Endothelial cell (in vitro differentiated cells): ENCODE results near the gene ZNHIT3. TPM values are rescaled to one million over a fixed set of nuclear protein-coding genes. Genes with fewer than 3 reads are reported as not detected.
"Not testable (repeated sequence)": the region's sequence is repeated elsewhere in the genome, so short reads cannot be mapped to it uniquely, and the experiment has no call there.

ENCODE experiments used
- DNase-seq: peaks from one replicate; pipeline ENCODE4 v3.0.0; 2021; ENCODE audit warnings: low spot score
- H3K27ac Mint-ChIP-seq: one replicate; pipeline ENCODE4 v1.8.0; 2021; ENCODE audit warnings: mixed read lengths, inconsistent platforms; ENCODE audit not compliant: unreplicated experiment
- H3K27me3 Mint-ChIP-seq: one replicate; pipeline ENCODE4 v1.8.0; 2021; ENCODE audit warnings: mild to moderate bottlenecking, moderate library complexity, mixed read lengths, inconsistent platforms; ENCODE audit not compliant: unreplicated experiment
- H3K36me3 Mint-ChIP-seq: one replicate; pipeline ENCODE4 v1.8.0; 2021; ENCODE audit warnings: mild to moderate bottlenecking, low read depth, mixed read lengths, inconsistent platforms; ENCODE audit not compliant: unreplicated experiment
- H3K4me1 Mint-ChIP-seq: one replicate; pipeline ENCODE4 v1.8.0; 2021; ENCODE audit warnings: mild to moderate bottlenecking, mixed read lengths, inconsistent platforms; ENCODE audit not compliant: unreplicated experiment
- H3K4me3 Mint-ChIP-seq: one replicate; pipeline ENCODE4 v1.8.0; 2021; ENCODE audit warnings: mild to moderate bottlenecking, mixed read lengths, inconsistent platforms; ENCODE audit not compliant: unreplicated experiment
- H3K9me3 Mint-ChIP-seq: one replicate; pipeline ENCODE4 v1.8.0; 2021; ENCODE audit warnings: mixed read lengths, inconsistent platforms; ENCODE audit not compliant: unreplicated experiment
- total RNA-seq: library from RNA; stranded (reverse); fragmentation: NEBNext Ultra II Directional; extraction: Animal tissue kit (Norgen Biotek cat#: 25700); gene quantifications from one replicate; pipeline ENCODE4 v1.2.1, GENCODE V29; 2021; ENCODE audit not compliant: unreplicated experiment
- TF ChIP-seq, protein P1 (sequence below): fragments of 200-600 bp; sonication (generic); IDR thresholded peaks from one replicate; pipeline ENCODE4 v1.5.0; 2021; ENCODE audit warnings: antibody characterized with exemption; ENCODE audit not compliant: unreplicated experiment

Gene ZNHIT3
- total RNA-seq, 1 donor from 2014 or later, result 46.9 TPM

DNA sequence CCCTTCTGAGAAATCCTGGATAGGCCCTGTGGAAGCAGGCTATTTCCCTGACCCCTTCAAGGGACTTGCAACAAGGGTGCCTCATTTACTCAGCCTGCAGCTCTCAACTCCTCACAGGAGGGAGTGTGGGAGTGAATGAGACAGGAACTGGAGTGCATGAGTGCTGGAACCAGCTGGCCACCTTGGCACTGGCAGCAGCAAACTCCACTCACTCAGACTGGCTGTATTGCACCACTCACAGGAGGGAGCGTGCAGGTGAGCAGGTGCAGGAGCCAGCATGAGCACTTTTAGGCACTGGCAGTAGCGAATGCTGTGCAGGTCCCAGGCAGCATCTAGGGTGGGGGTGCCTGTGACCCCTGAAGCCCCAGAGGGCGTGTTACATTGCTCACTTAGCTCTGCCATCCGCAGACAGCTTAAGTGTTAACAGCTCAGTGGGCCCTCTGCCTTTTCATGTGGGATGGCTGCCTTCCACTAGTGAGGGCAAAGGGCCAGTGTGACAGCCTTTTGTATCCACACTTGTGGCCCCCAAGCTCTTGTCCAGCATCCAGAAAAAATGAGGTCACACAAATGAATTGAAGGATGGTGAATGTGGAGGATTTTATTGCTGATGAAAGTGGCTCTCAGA is 11.0 kb upstream of the ZNHIT3 start:
- TF ChIP-seq, protein P1, sequence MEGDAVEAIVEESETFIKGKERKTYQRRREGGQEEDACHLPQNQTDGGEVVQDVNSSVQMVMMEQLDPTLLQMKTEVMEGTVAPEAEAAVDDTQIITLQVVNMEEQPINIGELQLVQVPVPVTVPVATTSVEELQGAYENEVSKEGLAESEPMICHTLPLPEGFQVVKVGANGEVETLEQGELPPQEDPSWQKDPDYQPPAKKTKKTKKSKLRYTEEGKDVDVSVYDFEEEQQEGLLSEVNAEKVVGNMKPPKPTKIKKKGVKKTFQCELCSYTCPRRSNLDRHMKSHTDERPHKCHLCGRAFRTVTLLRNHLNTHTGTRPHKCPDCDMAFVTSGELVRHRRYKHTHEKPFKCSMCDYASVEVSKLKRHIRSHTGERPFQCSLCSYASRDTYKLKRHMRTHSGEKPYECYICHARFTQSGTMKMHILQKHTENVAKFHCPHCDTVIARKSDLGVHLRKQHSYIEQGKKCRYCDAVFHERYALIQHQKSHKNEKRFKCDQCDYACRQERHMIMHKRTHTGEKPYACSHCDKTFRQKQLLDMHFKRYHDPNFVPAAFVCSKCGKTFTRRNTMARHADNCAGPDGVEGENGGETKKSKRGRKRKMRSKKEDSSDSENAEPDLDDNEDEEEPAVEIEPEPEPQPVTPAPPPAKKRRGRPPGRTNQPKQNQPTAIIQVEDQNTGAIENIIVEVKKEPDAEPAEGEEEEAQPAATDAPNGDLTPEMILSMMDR, result no peak
- no peaks in the 10 kb centered on the region for H3K36me3 Mint-ChIP-seq

DNA sequence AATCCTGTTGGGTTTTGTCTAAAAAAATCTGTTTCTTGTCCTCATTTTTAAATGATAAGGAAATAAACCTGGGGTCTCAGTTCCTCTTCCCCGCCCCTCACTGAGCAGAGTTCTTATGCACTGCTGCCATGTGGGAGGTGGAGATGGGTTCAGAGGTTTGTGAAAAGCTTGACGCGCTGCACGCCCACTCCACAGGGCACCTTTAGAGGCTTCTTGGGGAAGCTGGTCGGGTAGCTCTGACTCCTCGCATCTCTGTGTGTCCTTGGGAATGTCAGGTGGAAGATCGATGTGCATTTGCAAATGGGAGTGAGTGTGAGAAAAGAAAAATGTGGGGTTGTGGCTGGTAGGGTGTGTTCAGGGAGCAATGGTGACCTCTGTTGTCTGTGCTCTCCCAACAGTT is 4.7 kb upstream of the ZNHIT3 start:
- peak overlapping the region; percentile 27 for H3K27ac Mint-ChIP-seq
- peaks cover 6% of the 10 kb centered on the region for H3K27me3 Mint-ChIP-seq

More for the DNA sequence above, 11.0 kb upstream of the ZNHIT3 start:
- Mint-ChIP-seq H3K4me3 (no peak overlapping the region), H3K9me3 (no peaks in the 10 kb centered on the region), H3K27me3 (peaks cover 2% of the 10 kb centered on the region), H3K27ac (no peak overlapping the region), H3K4me1 (no peaks in the 10 kb centered on the region)
- no peak for DNase-seq

DNA sequence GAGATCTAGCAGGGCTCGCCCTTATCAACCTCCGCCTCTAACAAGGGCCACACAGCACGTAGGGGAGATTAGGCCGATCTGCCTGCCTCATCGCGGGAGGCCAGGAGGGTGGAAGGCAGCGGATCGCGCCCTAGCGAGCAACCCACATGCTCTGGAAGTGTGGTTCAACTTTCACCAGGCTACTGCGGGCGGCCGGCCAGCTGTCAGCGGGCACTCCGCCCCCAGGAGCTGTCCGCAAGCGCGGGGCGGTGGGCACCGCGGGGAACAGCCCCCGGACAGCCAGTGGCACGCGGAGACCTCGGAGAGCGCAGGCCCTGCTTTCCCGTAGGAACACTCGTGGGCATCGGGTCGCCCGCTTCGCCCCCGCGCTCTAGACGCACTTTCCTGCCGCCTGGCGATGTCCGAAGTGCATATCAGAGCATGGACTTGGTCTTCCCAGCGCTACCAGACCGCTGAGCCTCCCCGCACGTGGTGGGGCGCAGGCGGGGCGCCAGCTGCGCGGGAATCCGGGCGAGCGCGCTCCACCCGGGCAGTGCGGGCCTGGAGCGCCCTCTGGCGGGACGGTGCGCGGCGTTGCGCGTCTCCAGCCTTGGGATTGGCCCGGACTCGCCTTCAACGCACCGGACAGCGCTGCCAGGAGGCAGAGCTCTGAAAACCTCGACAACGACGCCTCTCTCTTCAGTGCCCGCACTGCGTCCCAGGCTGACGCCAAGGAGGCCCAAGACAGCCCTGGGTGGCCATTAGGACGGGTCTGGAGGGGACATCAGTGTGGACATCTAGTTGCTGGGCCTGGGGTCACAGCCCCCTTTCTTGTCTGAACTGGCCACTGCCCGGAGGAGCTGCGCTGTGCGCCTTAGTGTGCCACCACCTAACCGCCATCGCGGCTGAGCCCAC is 3.6 kb upstream of the ZNHIT3 start:
- Mint-ChIP-seq H3K36me3 (peaks cover 7% of the 10 kb centered on the region), H3K27me3 (peaks cover 9% of the 10 kb centered on the region), H3K4me3 (peak overlapping the region; percentile 37), H3K4me1 (peaks cover 23% of the 10 kb centered on the region), H3K9me3 (no peaks in the 10 kb centered on the region), H3K27ac (no peak overlapping the region)
- TF ChIP-seq, protein P1, result peak; percentile 84
- DNase-seq, result peak; percentile 95

More for the DNA sequence above, 4.7 kb upstream of the ZNHIT3 start:
- H3K4me3 Mint-ChIP-seq, result peak overlapping the region; percentile 22
- no peak for DNase-seq
- peaks cover 19% of the 10 kb centered on the region for H3K4me1 Mint-ChIP-seq
- no peaks in the 10 kb centered on the region for H3K9me3 Mint-ChIP-seq
- TF ChIP-seq, protein P1, result no peak
- H3K36me3 Mint-ChIP-seq, result peaks cover 3% of the 10 kb centered on the region

DNA sequence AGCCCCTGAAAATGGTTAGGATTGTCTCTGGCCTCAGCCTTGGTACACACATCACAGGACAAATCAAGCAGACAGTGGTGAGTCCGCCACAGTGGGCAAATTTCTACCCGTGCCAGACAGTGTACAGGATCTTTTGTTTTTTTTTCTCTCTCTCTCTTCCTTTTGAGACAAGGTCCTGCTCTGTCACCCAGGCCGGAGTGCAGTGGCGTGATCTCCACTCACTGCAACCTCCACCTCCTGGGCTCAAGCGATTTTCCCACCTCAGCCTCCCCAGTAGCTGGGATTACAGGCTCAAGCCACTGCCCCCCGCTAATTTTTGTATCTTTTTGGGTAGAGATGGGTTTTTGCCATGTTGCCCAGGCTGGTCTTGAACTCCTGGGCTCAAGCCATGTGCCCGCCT is 2.5 kb upstream of the ZNHIT3 start:
- Mint-ChIP-seq H3K36me3 (peaks cover 11% of the 10 kb centered on the region), H3K4me1 (peaks cover 25% of the 10 kb centered on the region)
- H3K27me3 Mint-ChIP-seq, H3K9me3 Mint-ChIP-seq, DNase-seq, H3K27ac Mint-ChIP-seq, H3K4me3 Mint-ChIP-seq: not testable (repeated sequence)

DNA sequence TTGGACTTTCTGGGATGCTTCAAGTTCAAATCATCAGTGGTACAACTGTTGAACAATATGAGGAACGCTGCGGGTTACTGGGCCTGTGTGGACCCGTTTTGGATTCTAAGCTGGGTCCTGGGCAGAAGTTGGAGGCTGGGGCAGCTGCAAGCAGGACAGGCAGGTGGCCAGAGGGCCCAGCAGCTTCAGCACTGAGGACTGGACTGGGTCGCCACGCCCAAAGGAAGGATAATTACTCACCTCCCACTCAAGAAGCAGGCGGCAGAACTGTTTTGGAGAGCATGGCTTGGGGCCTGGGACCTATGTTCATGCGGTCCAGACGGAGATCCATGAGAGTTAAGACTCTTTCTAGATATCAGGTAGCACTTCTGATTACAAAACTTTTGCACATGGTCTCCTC is 1.5 kb upstream of the ZNHIT3 start:
- H3K27ac Mint-ChIP-seq, result no peak overlapping the region

More for the DNA sequence above, 1.5 kb upstream of the ZNHIT3 start:
- TF ChIP-seq, protein P1, result no peak
- H3K9me3 Mint-ChIP-seq, result no peaks in the 10 kb centered on the region
- H3K4me3 Mint-ChIP-seq, result no peak overlapping the region
- H3K27me3 Mint-ChIP-seq, result peaks cover 9% of the 10 kb centered on the region
- peaks cover 25% of the 10 kb centered on the region for H3K4me1 Mint-ChIP-seq
- H3K36me3 Mint-ChIP-seq, result peaks cover 12% of the 10 kb centered on the region
- no peak for DNase-seq
